SK-N-SH (cell line): ENCODE measurements around the gene MYO9A.

Experiments
- EZH2phosphoT487 ChIP-seq: fragments of 200-600 bp; sonication (generic); IDR thresholded peaks from 2 replicates; pipeline ENCODE4 v1.6.1; 2017; ENCODE audit warnings: low read depth, mixed run types, mild to moderate bottlenecking, antibody characterized with exemption, moderate library complexity, borderline replicate concordance
- GABPA ChIP-seq: IDR thresholded peaks from 2 replicates; pipeline ENCODE4 v1.4.0; 2012; ENCODE audit warnings: low read depth, mild to moderate bottlenecking
- NRF1 ChIP-seq: IDR thresholded peaks from 2 replicates; pipeline ENCODE4 v1.6.1; 2012; ENCODE audit warnings: low read depth, mild to moderate bottlenecking, low read length
- RCOR1 ChIP-seq: fragments of 150-350 bp; IDR thresholded peaks from 2 replicates; pipeline ENCODE4 v1.6.1; 2017; ENCODE audit warnings: antibody characterized with exemption, low read length
- TF ChIP-seq, protein P1 (sequence below): fragments of 200-600 bp; sonication (generic); IDR thresholded peaks from 2 replicates; pipeline ENCODE4 v1.6.1; 2017; ENCODE audit warnings: antibody characterized with exemption, mild to moderate bottlenecking, moderate library complexity
- TF ChIP-seq, protein P2 (sequence below): IDR thresholded peaks from 2 replicates; pipeline ENCODE4; 2012

GRCh38 chr15:71943806-71944205 is 174.1 kb downstream of the MYO9A start:
- TF ChIP-seq, protein P1, sequence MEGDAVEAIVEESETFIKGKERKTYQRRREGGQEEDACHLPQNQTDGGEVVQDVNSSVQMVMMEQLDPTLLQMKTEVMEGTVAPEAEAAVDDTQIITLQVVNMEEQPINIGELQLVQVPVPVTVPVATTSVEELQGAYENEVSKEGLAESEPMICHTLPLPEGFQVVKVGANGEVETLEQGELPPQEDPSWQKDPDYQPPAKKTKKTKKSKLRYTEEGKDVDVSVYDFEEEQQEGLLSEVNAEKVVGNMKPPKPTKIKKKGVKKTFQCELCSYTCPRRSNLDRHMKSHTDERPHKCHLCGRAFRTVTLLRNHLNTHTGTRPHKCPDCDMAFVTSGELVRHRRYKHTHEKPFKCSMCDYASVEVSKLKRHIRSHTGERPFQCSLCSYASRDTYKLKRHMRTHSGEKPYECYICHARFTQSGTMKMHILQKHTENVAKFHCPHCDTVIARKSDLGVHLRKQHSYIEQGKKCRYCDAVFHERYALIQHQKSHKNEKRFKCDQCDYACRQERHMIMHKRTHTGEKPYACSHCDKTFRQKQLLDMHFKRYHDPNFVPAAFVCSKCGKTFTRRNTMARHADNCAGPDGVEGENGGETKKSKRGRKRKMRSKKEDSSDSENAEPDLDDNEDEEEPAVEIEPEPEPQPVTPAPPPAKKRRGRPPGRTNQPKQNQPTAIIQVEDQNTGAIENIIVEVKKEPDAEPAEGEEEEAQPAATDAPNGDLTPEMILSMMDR = no peak
- TF ChIP-seq, protein P2, sequence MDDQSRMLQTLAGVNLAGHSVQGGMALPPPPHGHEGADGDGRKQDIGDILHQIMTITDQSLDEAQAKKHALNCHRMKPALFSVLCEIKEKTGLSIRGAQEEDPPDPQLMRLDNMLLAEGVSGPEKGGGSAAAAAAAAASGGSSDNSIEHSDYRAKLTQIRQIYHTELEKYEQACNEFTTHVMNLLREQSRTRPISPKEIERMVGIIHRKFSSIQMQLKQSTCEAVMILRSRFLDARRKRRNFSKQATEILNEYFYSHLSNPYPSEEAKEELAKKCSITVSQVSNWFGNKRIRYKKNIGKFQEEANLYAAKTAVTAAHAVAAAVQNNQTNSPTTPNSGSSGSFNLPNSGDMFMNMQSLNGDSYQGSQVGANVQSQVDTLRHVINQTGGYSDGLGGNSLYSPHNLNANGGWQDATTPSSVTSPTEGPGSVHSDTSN = no peak
- no peak for TF ChIP-seq NRF1
- no peak for TF ChIP-seq EZH2phosphoT487
- no peak for TF ChIP-seq GABPA
- no peak for TF ChIP-seq RCOR1
